Neural progenitor cell (in vitro differentiated cells): Measurements from ENCODE around the gene PDE11A. TPM values are rescaled to one million over a fixed set of nuclear protein-coding genes. Genes with fewer than 3 reads are reported as not detected.

Experiments used
- DNase-seq: peaks from one replicate; pipeline ENCODE4 v3.0.0-alpha.2; 2016; ENCODE audit warnings: low spot score
- H2AFZ ChIP-seq: fragments of 200-600 bp; sonication (generic); replicated peaks from 2 replicates; pipeline ENCODE4 v1.6.1; 2016; ENCODE audit warnings: antibody characterized with exemption
- H3F3A ChIP-seq: fragments of 200-600 bp; sonication (generic); 2 replicates; pipeline ENCODE4 v1.6.1; 2016; ENCODE audit warnings: antibody characterized with exemption, low read depth
- H3K27ac ChIP-seq: fragments of 200-600 bp; sonication (generic); 2 replicates; pipeline ENCODE4 v1.5.1; 2016; ENCODE audit warnings: mild to moderate bottlenecking
- H3K27me3 ChIP-seq: fragments of 200-600 bp; sonication (generic); 2 replicates; pipeline ENCODE4 v1.6.1; 2016; ENCODE audit warnings: mild to moderate bottlenecking, moderate library complexity
- H3K36me3 ChIP-seq: fragments of 200-600 bp; sonication (generic); 2 replicates; pipeline ENCODE4 v1.5.1; 2016
- H3K4me1 ChIP-seq: fragments of 200-600 bp; sonication (generic); 2 replicates; pipeline ENCODE4 v1.6.1; 2016; ENCODE audit warnings: mixed run types
- H3K4me2 ChIP-seq: fragments of 200-600 bp; sonication (generic); 2 replicates; pipeline ENCODE4 v1.6.1; 2016
- H3K4me3 ChIP-seq: fragments of 200-600 bp; sonication (generic); 2 replicates; pipeline ENCODE4 v1.5.1; 2016
- H3K79me2 ChIP-seq: fragments of 200-600 bp; sonication (generic); 2 replicates; pipeline ENCODE4 v1.6.1; 2016; ENCODE audit warnings: low read depth
- H3K9ac ChIP-seq: fragments of 200-600 bp; sonication (generic); 2 replicates; pipeline ENCODE4 v1.6.1; 2016
- H3K9me3 ChIP-seq: fragments of 200-600 bp; sonication (generic); 2 replicates; pipeline ENCODE4 v1.5.1; 2016; ENCODE audit warnings: low read depth
- H4K20me1 ChIP-seq: fragments of 200-600 bp; sonication (generic); 2 replicates; pipeline ENCODE4 v1.6.1; 2016; ENCODE audit warnings: low read depth
- H3K27ac Mint-ChIP-seq: 3 replicates; pipeline ENCODE4 v1.8.0; 2021; ENCODE audit warnings: mixed read lengths
- H3K27me3 Mint-ChIP-seq: 2 replicates; pipeline ENCODE4 v1.8.0; 2022; ENCODE audit warnings: low read depth, mild to moderate bottlenecking, inconsistent platforms, moderate library complexity, mixed read lengths; ENCODE audit not compliant: insufficient read depth
- H3K36me3 Mint-ChIP-seq: 3 replicates; pipeline ENCODE4 v1.8.0; 2021; ENCODE audit warnings: mixed read lengths
- H3K4me1 Mint-ChIP-seq: 3 replicates; pipeline ENCODE4 v1.8.0; 2021; ENCODE audit warnings: mixed read lengths
- H3K4me3 Mint-ChIP-seq: 3 replicates; pipeline ENCODE4 v1.8.0; 2021; ENCODE audit warnings: mild to moderate bottlenecking, moderate library complexity, mixed read lengths
- H3K9me3 Mint-ChIP-seq: 3 replicates; pipeline ENCODE4 v1.8.0; 2020; ENCODE audit warnings: mixed read lengths
- CTCF ChIP-seq: fragments of 200-600 bp; sonication (generic); IDR thresholded peaks from 2 replicates; pipeline ENCODE4 v1.5.1; 2017; ENCODE audit warnings: antibody characterized with exemption, mild to moderate bottlenecking
- EZH2 ChIP-seq: fragments of 200-600 bp; sonication (generic); IDR thresholded peaks from 2 replicates; pipeline ENCODE4 v1.6.1; 2017; ENCODE audit warnings: antibody characterized with exemption, mild to moderate bottlenecking, moderate library complexity
- EZH2phosphoT487 ChIP-seq: fragments of 200-600 bp; sonication (generic); IDR thresholded peaks from 2 replicates; pipeline ENCODE4 v1.6.1; 2017; ENCODE audit warnings: antibody characterized with exemption
- total RNA-seq: library from RNA; depleted of rRNA; stranded (reverse); fragments of >200 nt; gene quantifications from 2 replicates; pipeline ENCODE4 v1.2.3, GENCODE V29; 2015; ENCODE audit warnings: low replicate concordance

Gene PDE11A
- total RNA-seq, 1 donor from 2014 or later, result 0.13 TPM

- Mint-ChIP-seq H3K36me3 (no peaks in the 10 kb centered on the region), H3K9me3 (no peaks in the 10 kb centered on the region), H3K27ac (no peak overlapping the region), H3K4me3 (no peak overlapping the region), H3K4me1 (peaks cover 14% of the 10 kb centered on the region), H3K27me3 (no peaks in the 10 kb centered on the region)
- no peak for TF ChIP-seq EZH2phosphoT487
- no peak for TF ChIP-seq EZH2
- TF ChIP-seq CTCF, result no peak
- Histone ChIP-seq H3K4me1 (peaks cover 26% of the 10 kb centered on the region), H3K36me3 (no peaks in the 10 kb centered on the region), H3K27ac (no peak overlapping the region), H3F3A (no peaks in the 10 kb centered on the region), H3K4me2 (no peak overlapping the region), H3K4me3 (no peak overlapping the region), H3K9me3 (no peaks in the 10 kb centered on the region), H3K9ac (no peak overlapping the region), H3K79me2 (no peaks in the 10 kb centered on the region), H4K20me1 (no peaks in the 10 kb centered on the region), H3K27me3 (peaks cover 8% of the 10 kb centered on the region), H2AFZ (no peak overlapping the region)
- DNase-seq, result no peak
Observed at GRCh38 chr2:177909962-177910361, 162.6 kb downstream of the PDE11A start.

DNA sequence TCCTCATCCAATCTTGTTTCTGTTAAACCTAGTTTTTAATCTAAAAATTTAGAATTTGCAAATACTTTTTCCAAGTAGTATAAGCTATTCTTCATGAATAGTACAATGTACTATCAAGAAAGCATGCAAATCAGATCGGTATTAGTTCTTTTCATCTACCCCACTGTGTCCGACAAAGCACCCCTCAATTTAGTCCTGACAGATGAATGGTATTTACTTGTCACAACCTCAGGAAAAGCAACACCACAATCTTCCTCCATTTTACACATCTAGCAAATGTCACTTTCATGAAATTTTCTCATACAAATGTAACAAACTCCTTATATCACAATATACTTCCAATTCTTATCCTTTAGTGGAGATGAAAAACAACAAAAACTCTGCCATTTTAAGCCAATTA, 163.8 kb downstream of the PDE11A start:
- Histone ChIP-seq H3K79me2 (no peaks in the 10 kb centered on the region), H4K20me1 (no peaks in the 10 kb centered on the region), H3K9me3 (no peaks in the 10 kb centered on the region), H3K27ac (no peak overlapping the region), H3K27me3 (peaks cover 8% of the 10 kb centered on the region), H2AFZ (no peak overlapping the region), H3K4me2 (peak overlapping the region; percentile 46), H3K4me3 (no peak overlapping the region), H3K4me1 (peaks cover 26% of the 10 kb centered on the region), H3K36me3 (no peaks in the 10 kb centered on the region), H3K9ac (no peak overlapping the region), H3F3A (no peaks in the 10 kb centered on the region)
- H3K9me3 Mint-ChIP-seq, result no peaks in the 10 kb centered on the region
- H3K27me3 Mint-ChIP-seq, result no peaks in the 10 kb centered on the region
- DNase-seq, result no peak
- no peak overlapping the region for H3K27ac Mint-ChIP-seq
- H3K4me1 Mint-ChIP-seq, result peaks cover 14% of the 10 kb centered on the region
- no peak for TF ChIP-seq EZH2phosphoT487
- TF ChIP-seq EZH2, result no peak
- TF ChIP-seq CTCF, result no peak
- H3K4me3 Mint-ChIP-seq, result no peak overlapping the region
- H3K36me3 Mint-ChIP-seq, result no peaks in the 10 kb centered on the region

DNA sequence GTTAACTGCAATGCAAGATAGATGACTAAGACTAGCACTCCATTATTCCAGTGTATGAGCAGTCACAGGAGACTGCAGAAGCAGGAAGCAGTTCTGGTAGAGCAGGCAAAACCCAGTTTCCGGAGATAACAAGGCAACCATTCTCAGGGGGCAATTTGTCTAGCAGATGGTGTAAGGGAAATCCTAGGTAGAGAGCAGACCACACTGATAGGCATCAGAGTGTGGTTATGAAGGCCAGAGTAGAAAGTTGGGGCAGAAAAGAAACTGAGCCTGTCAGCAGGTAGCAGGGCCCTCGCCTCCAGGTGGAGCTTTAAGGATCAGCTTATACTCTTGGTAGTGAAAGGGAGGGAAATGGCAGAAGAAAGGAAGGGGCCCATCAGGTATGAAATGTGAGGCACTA, 164.4 kb downstream of the PDE11A start:
- no peaks in the 10 kb centered on the region for H3K9me3 Mint-ChIP-seq
- H3K36me3 Mint-ChIP-seq, result no peaks in the 10 kb centered on the region
- Histone ChIP-seq H4K20me1 (no peaks in the 10 kb centered on the region), H3K79me2 (no peaks in the 10 kb centered on the region), H2AFZ (peak overlapping the region; percentile 30), H3K9ac (no peak overlapping the region), H3K4me2 (no peak overlapping the region), H3K27me3 (peaks cover 8% of the 10 kb centered on the region), H3K36me3 (no peaks in the 10 kb centered on the region), H3K27ac (no peak overlapping the region), H3K4me3 (no peak overlapping the region), H3K4me1 (peaks cover 26% of the 10 kb centered on the region), H3F3A (no peaks in the 10 kb centered on the region), H3K9me3 (no peaks in the 10 kb centered on the region)
- peaks cover 14% of the 10 kb centered on the region for H3K4me1 Mint-ChIP-seq
- no peak overlapping the region for H3K4me3 Mint-ChIP-seq
- no peaks in the 10 kb centered on the region for H3K27me3 Mint-ChIP-seq
- TF ChIP-seq CTCF (no peak), EZH2phosphoT487 (no peak), EZH2 (no peak)
- no peak for DNase-seq
- no peak overlapping the region for H3K27ac Mint-ChIP-seq
